ENCODE measurements around the gene FCN2.

FCN2 gene

GRCh38 chr9:134885001-134885678 is 4.5 kb downstream of the FCN2 start:
- CTCF ChIA-PET = no interaction called here
- H3K4me1 ChIP-seq (ENCODE audit: control extremely low read depth in 1 of 4, control insufficient read depth in 4 of 4, insufficient read depth in 4 of 4, low read length in 3 of 4) = peaks cover 6 to 38% (median 29%) of the 10 kb centered on the region in 4 experiments

GRCh38 chr9:134885679-134886412 is 5.2 kb downstream of the FCN2 start:
- Histone ChIP-seq H3K27ac (ENCODE audit: insufficient read depth in 1 of 2, low read depth in 1 of 2, low read length in 2 of 2, poor library complexity in 1 of 2, severe bottlenecking in 2 of 2) (no peak overlapping the region), H3K9me3 (ENCODE audit: control extremely low read depth in 1 of 5, control insufficient read depth in 4 of 5, insufficient read depth in 2 of 5, low read depth in 1 of 5, low read length in 4 of 5) (no peaks in the 10 kb centered on the region), H3K4me1 (ENCODE audit: control extremely low read depth in 1 of 4, control insufficient read depth in 4 of 4, insufficient read depth in 4 of 4, low read length in 3 of 4) (peaks cover 6 to 40% (median 30%) of the 10 kb centered on the region in 4 experiments), H3K4me3 (ENCODE audit: control insufficient read depth in 1 of 7, extremely low read depth in 1 of 7, insufficient read depth in 4 of 7, low read depth in 2 of 7, low read length in 6 of 7) (no peak overlapping the region), H3K27me3 (replicated peaks in 2 of 5; ENCODE audit: control insufficient read depth in 4 of 5, insufficient read depth in 5 of 5, low read length in 4 of 5) (no peaks in the 10 kb centered on the region), H3K36me3 (ENCODE audit: control insufficient read depth in 4 of 4, insufficient read depth in 4 of 4, low read length in 3 of 4) (no peaks in the 10 kb centered on the region)
- CTCF ChIA-PET = no interaction called here
- POLR2A ChIA-PET = no interaction called here
- no peak for DNase-seq
- WGBS (ENCODE audit: insufficient coverage) = 98% methylated on average over 22 of the region's 24 CpGs

More at GRCh38 chr9:134885001-134885678, 4.5 kb downstream of the FCN2 start:
- H3K36me3 ChIP-seq (ENCODE audit: control insufficient read depth in 4 of 4, insufficient read depth in 4 of 4, low read length in 3 of 4) = no peaks in the 10 kb centered on the region
- POLR2A ChIA-PET = no interaction called here
- H3K27me3 ChIP-seq (replicated peaks in 2 of 5; ENCODE audit: control insufficient read depth in 4 of 5, insufficient read depth in 5 of 5, low read length in 4 of 5) = no peaks in the 10 kb centered on the region
- DNase-seq = no peak
- H3K4me3 ChIP-seq (ENCODE audit: control insufficient read depth in 1 of 7, extremely low read depth in 1 of 7, insufficient read depth in 4 of 7, low read depth in 2 of 7, low read length in 6 of 7) = no peak overlapping the region
- whole genome bisulfite sequencing (ENCODE audit: insufficient coverage) = 98% methylated on average over 13 of the region's 22 CpGs
- no peak overlapping the region for H3K27ac ChIP-seq (ENCODE audit: insufficient read depth in 1 of 2, low read depth in 1 of 2, low read length in 2 of 2, poor library complexity in 1 of 2, severe bottlenecking in 2 of 2)
- no peaks in the 10 kb centered on the region for H3K9me3 ChIP-seq (ENCODE audit: control extremely low read depth in 1 of 5, control insufficient read depth in 4 of 5, insufficient read depth in 2 of 5, low read depth in 1 of 5, low read length in 4 of 5)

DNA sequence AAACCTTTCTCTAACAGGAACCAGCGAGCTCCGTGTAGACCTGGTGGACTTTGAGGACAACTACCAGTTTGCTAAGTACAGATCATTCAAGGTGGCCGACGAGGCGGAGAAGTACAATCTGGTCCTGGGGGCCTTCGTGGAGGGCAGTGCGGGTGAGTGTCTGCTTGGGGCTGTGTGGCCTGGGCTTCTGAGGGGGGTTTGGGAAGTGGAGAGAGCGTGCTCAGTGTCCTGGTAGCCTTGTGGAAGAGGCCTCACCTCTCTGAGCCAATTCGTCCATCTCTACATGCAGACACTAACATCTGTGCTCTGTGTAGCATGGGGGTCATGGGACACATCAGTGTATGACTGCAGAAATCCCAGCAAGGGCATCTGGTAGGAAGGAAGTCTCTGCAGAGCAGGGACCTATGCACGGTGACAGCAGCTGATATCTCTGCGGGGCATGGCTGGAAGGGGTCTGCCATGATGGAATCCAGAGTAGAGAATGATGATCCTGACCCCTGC is 5.9 kb downstream of the FCN2 start:
- no peak overlapping the region for H3K27ac ChIP-seq (ENCODE audit: insufficient read depth in 1 of 2, low read depth in 1 of 2, low read length in 2 of 2, poor library complexity in 1 of 2, severe bottlenecking in 2 of 2)
- 90% methylated on average over 10 of the region's 11 CpGs for WGBS (ENCODE audit: insufficient coverage)
- DNase-seq = no peak
- H3K36me3 ChIP-seq (ENCODE audit: control insufficient read depth in 4 of 4, insufficient read depth in 4 of 4, low read length in 3 of 4) = no peaks in the 10 kb centered on the region
- H3K27me3 ChIP-seq (replicated peaks in 2 of 5; ENCODE audit: control insufficient read depth in 4 of 5, insufficient read depth in 5 of 5, low read length in 4 of 5) = no peaks in the 10 kb centered on the region
- peaks cover 6 to 46% (median 33%) of the 10 kb centered on the region in 4 experiments for H3K4me1 ChIP-seq (ENCODE audit: control extremely low read depth in 1 of 4, control insufficient read depth in 4 of 4, insufficient read depth in 4 of 4, low read length in 3 of 4)
- ChIA-PET CTCF (no interaction called here), POLR2A (no interaction called here)
- H3K9me3 ChIP-seq (ENCODE audit: control extremely low read depth in 1 of 5, control insufficient read depth in 4 of 5, insufficient read depth in 2 of 5, low read depth in 1 of 5, low read length in 4 of 5) = no peaks in the 10 kb centered on the region
- H3K4me3 ChIP-seq (ENCODE audit: control insufficient read depth in 1 of 7, extremely low read depth in 1 of 7, insufficient read depth in 4 of 7, low read depth in 2 of 7, low read length in 6 of 7) = no peak overlapping the region

DNA sequence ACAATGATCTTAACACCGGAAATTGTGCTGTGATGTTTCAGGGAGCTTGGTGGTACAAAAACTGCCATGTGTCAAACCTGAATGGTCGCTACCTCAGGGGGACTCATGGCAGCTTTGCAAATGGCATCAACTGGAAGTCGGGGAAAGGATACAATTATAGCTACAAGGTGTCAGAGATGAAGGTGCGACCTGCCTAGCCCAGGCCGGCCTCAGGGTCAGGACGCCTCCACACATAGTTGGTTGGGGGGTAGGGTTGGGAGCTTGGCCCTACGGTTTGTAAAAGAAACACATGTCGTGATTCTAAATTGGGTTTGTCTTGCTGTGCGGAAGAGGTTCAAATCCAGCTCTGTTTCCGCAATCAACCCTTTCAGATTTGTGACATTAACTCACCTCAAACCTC is 6.6 kb downstream of the FCN2 start:
- CTCF ChIA-PET = interaction anchor here (0.9 to 1.2 kb wide), 2 partner anchors 11 to 86 kb away, joined by 3 to 5 read pairs; no protein-coding TSS in a partner anchor
- no peak for DNase-seq

DNA sequence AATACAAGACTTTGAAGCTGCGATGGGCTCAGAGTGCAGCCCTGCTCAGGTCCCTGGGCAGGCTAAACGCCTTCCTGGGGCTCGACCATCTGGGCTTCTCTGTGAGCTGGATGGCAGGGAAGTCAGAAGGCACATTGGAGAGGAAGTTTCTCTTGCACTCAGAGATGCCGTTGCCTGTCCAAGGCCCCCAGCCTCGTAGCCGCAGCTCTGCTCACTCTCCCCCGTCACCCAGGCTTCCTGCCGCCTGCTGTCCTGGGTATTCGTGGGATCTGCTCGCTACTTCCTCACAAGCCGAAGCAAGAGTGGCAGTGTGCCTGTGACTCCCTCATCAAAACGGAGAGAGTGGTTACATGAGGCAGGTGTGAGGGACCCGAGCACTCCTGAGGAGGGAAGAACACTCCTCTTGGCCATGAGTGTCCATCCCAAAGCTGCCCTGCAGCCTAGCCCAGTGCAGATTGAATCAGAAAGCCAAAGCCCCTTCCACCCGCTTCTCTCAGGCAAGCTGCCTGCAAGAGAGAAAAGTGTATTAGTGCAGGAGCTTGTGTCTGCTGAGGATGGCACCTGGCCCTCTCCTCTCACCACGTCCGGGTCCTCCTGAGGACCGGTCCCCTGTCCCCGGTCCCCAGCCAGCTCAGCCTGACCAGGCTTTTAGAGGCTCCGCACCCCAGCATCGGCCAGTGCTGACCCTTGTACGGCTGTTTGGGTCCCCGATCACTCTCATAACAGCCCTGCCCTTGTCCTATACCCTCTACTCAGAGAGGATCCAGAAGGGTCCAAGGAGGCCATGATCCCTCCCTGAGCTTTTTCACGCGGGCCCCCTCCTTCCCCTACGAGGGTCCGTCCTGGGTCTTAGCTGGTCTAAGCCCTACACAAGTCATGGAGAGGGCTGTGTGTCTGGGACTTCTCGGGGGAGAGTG is 7.3 kb downstream of the FCN2 start:
- Histone ChIP-seq H3K4me3 (ENCODE audit: control insufficient read depth in 1 of 7, extremely low read depth in 1 of 7, insufficient read depth in 4 of 7, low read depth in 2 of 7, low read length in 6 of 7) (peak overlapping the region in 2 of 7 experiments; percentile 4 to 5), H3K27ac (ENCODE audit: insufficient read depth in 1 of 2, low read depth in 1 of 2, low read length in 2 of 2, poor library complexity in 1 of 2, severe bottlenecking in 2 of 2) (no peak overlapping the region), H3K36me3 (ENCODE audit: control insufficient read depth in 4 of 4, insufficient read depth in 4 of 4, low read length in 3 of 4) (no peaks in the 10 kb centered on the region), H3K4me1 (ENCODE audit: control extremely low read depth in 1 of 4, control insufficient read depth in 4 of 4, insufficient read depth in 4 of 4, low read length in 3 of 4) (peaks cover 6 to 50% (median 34%) of the 10 kb centered on the region in 4 experiments), H3K9me3 (ENCODE audit: control extremely low read depth in 1 of 5, control insufficient read depth in 4 of 5, insufficient read depth in 2 of 5, low read depth in 1 of 5, low read length in 4 of 5) (no peaks in the 10 kb centered on the region), H3K27me3 (replicated peaks in 2 of 5; ENCODE audit: control insufficient read depth in 4 of 5, insufficient read depth in 5 of 5, low read length in 4 of 5) (no peaks in the 10 kb centered on the region)
- peak; percentile 64 to 94 (median 93) for DNase-seq
- POLR2A ChIA-PET = no interaction called here
- CTCF ChIA-PET = interaction anchor here (0.9 to 1.2 kb wide), 2 partner anchors 10 to 86 kb away, joined by 3 to 5 read pairs; no protein-coding TSS in a partner anchor
- WGBS (ENCODE audit: insufficient coverage) = 45% methylated on average over 24 of the region's 27 CpGs

More for the DNA sequence above, 6.6 kb downstream of the FCN2 start:
- no peaks in the 10 kb centered on the region for H3K27me3 ChIP-seq (replicated peaks in 2 of 5; ENCODE audit: control insufficient read depth in 4 of 5, insufficient read depth in 5 of 5, low read length in 4 of 5)
- no peaks in the 10 kb centered on the region for H3K9me3 ChIP-seq (ENCODE audit: control extremely low read depth in 1 of 5, control insufficient read depth in 4 of 5, insufficient read depth in 2 of 5, low read depth in 1 of 5, low read length in 4 of 5)
- H3K27ac ChIP-seq (ENCODE audit: insufficient read depth in 1 of 2, low read depth in 1 of 2, low read length in 2 of 2, poor library complexity in 1 of 2, severe bottlenecking in 2 of 2) = no peak overlapping the region
- H3K4me3 ChIP-seq (ENCODE audit: control insufficient read depth in 1 of 7, extremely low read depth in 1 of 7, insufficient read depth in 4 of 7, low read depth in 2 of 7, low read length in 6 of 7) = peak overlapping the region in 2 of 7 experiments; percentile 4 to 5
- peaks cover 6 to 50% (median 34%) of the 10 kb centered on the region in 4 experiments for H3K4me1 ChIP-seq (ENCODE audit: control extremely low read depth in 1 of 4, control insufficient read depth in 4 of 4, insufficient read depth in 4 of 4, low read length in 3 of 4)
- no peaks in the 10 kb centered on the region for H3K36me3 ChIP-seq (ENCODE audit: control insufficient read depth in 4 of 4, insufficient read depth in 4 of 4, low read length in 3 of 4)
- WGBS (ENCODE audit: insufficient coverage) = 95% methylated on average over 10 of the region's 10 CpGs
- POLR2A ChIA-PET = no interaction called here

DNA sequence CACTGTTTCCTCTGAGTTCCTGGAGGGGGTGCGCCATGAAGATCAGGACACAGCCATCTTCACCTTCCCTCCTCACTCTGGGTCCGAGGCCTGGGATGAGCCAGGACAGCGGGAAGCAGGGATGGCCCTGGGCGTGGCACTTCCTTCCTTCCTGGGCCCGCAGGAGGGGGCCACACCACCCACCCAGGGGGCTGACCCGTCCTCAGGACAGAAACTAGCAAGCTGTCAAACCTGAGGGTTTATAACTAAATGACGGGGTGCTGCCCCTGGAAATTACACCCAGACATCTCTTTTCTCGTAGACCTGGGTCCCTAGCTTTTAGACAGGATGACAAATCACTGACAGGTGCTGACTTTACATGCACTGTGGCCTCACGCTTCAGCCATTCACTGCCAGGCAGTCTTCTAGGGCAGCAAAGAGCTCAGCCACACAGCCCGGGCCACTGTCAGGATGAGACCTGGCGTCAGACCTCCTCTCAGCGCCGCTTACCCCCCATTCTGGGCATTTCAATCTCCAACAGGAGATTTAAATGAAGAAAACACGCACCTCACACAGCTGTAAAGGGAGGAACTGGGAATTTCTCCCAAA is 8.1 kb downstream of the FCN2 start:
- Histone ChIP-seq H3K4me1 (ENCODE audit: control extremely low read depth in 1 of 4, control insufficient read depth in 4 of 4, insufficient read depth in 4 of 4, low read length in 3 of 4) (peaks cover 6 to 50% (median 34%) of the 10 kb centered on the region in 4 experiments), H3K27me3 (replicated peaks in 2 of 5; ENCODE audit: control insufficient read depth in 4 of 5, insufficient read depth in 5 of 5, low read length in 4 of 5) (no peaks in the 10 kb centered on the region), H3K4me3 (ENCODE audit: control insufficient read depth in 1 of 7, extremely low read depth in 1 of 7, insufficient read depth in 4 of 7, low read depth in 2 of 7, low read length in 6 of 7) (no peak overlapping the region), H3K36me3 (ENCODE audit: control insufficient read depth in 4 of 4, insufficient read depth in 4 of 4, low read length in 3 of 4) (no peaks in the 10 kb centered on the region), H3K9me3 (ENCODE audit: control extremely low read depth in 1 of 5, control insufficient read depth in 4 of 5, insufficient read depth in 2 of 5, low read depth in 1 of 5, low read length in 4 of 5) (no peaks in the 10 kb centered on the region), H3K27ac (ENCODE audit: insufficient read depth in 1 of 2, low read depth in 1 of 2, low read length in 2 of 2, poor library complexity in 1 of 2, severe bottlenecking in 2 of 2) (no peak overlapping the region)
- no peak for DNase-seq
- POLR2A ChIA-PET = no interaction called here
- WGBS (ENCODE audit: insufficient coverage) = 90% methylated on average over 11 of the region's 14 CpGs
- CTCF ChIA-PET = no interaction called here

Data from common myeloid progenitor, CD34-positive (primary cell).